HG03378 (cell line): ENCODE measurements around the gene RSPH9.

ENCODE experiments used
- ATAC-seq: cut with Tn5 transposase; IDR thresholded peaks from one replicate; pipeline ENCODE4 v1.9.1; 2021; ENCODE audit warnings: mild to moderate bottlenecking, moderate library complexity; ENCODE audit not compliant: unreplicated experiment

RSPH9 gene, protein sequence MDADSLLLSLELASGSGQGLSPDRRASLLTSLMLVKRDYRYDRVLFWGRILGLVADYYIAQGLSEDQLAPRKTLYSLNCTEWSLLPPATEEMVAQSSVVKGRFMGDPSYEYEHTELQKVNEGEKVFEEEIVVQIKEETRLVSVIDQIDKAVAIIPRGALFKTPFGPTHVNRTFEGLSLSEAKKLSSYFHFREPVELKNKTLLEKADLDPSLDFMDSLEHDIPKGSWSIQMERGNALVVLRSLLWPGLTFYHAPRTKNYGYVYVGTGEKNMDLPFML

GRCh38 chr6:43644940-43645612 is at the start of gene RSPH9:
Gene RSPH9, plus strand, starts transcription at chr6:43645036. Its CDS starts 63 bp downstream, at chr6:43645099.
- no peak for ATAC-seq

GRCh38 chr6:43600595-43600994 is 44.2 kb upstream of the RSPH9 start:
- no peak for ATAC-seq

DNA sequence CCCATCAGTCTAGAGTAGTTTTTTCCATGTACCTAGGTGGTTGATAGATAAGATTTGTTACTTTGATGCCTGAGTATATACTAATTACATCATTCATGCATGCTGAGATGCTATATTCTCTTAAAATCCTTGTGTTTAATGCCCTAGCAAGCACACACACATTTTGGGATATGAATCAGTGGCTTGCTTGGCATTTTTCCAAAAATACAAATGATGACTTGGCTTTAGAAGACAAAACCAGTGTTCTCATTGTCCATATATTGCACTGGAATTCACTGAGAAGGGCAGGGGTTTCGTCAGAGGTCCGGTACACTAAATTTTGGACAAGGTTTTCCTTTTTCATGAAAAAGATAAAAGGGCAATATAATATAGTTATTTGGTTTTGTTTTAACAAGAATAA is 40.7 kb upstream of the RSPH9 start:
- no peak for ATAC-seq

- ATAC-seq, result no peak
These were observed 38.8 kb upstream of the RSPH9 start for GRCh38 chr6:43606019-43606418.

DNA sequence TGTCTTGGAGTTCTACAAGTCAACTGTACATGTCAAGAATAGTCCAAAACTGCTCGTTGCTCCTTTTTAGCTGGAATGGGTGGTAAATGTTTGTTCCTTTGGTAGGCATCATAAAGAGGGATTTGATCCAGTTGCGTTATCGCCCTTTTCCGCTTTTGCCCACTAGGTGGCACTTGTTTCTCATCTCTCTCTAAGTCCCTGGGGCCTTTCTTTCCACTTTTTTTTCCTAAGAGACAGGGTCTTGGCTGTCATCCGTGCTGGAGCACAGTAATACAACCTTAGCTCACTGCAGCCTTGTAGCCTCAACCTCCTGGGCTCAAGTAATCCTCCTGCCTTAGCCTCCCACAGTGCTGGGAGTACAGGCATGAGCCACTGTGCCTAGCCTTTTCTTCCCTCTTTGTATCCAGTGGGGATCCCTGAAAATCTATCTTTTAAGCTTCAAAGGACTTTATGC is 36.5 kb upstream of the RSPH9 start:
- ATAC-seq, result no peak

DNA sequence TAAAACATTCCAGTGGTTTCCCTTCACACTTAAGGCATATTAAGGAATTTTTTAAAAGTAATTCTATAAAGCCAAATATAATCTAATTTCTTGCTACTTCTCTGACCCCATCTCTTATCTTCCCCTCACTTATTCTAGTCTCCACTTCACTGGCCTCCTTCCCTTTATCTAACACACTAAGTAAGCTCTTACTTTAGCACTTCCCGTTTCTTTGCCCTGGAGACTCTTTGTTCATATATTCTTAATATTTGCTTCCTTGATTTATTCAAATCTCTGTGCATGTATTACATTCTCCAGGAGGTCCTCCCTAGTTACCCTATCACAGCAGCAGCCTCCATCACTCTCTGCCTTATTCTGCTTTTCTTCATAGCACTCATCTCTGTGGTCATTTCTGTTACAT is 36.0 kb upstream of the RSPH9 start:
- ATAC-seq, result no peak

- no peak for ATAC-seq
These were observed 35.4 kb upstream of the RSPH9 start for GRCh38 chr6:43609402-43609801.

- ATAC-seq, result no peak
These were observed 34.4 kb upstream of the RSPH9 start for GRCh38 chr6:43610431-43610830.

DNA sequence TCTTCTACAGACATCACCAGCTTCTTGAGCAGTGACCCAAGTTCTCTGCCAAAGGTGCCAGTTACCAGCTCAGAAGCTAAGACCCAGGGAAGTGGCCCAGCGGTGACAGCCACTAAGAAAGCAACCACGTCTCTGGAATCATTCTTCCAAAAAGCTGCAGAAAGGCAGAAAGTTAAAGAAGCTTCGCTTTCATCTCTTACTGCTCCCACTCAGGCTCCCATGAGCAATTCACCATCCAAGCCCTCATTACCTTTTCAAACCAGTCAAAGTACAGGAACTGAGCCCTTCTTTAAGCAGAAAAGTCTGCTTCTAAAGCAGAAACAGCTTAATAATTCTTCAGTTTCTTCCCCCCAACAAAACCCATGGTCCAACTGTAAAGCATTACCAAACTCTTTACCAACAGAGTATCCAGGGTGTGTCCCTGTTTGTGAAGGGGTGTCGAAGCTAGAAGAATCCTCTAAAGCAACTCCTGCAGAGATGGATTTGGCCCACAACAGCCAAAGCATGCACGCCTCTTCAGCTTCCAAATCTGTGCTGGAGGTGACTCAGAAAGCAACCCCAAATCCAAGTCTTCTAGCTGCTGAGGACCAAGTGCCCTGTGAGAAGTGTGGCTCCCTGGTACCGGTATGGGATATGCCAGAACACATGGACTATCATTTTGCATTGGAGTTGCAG is 31.0 kb upstream of the RSPH9 start:
- no peak for ATAC-seq

GRCh38 chr6:43614396-43614730 is 30.5 kb upstream of the RSPH9 start:
- no peak for ATAC-seq

- ATAC-seq, result no peak
These were observed 27.9 kb upstream of the RSPH9 start for GRCh38 chr6:43616725-43617472.

GRCh38 chr6:43621078-43621835 is 23.6 kb upstream of the RSPH9 start:
- ATAC-seq, result no peak

DNA sequence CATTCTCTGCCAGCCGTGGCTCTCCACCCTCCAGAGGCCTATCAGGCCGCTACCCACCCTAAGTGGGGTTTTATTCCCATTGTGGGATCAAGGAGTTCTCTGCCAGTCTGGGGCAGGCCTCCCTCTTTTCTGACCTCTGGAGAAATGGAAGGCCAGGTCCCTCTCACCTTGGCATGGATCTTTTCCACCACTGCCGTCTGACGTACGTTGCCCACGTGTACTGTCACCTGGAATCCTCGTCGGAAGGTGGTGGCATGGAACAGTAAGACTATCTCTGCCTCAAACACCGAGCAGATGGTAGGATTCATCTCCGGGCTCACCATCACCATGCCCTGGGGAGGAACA is 23.0 kb upstream of the RSPH9 start:
- no peak for ATAC-seq

DNA sequence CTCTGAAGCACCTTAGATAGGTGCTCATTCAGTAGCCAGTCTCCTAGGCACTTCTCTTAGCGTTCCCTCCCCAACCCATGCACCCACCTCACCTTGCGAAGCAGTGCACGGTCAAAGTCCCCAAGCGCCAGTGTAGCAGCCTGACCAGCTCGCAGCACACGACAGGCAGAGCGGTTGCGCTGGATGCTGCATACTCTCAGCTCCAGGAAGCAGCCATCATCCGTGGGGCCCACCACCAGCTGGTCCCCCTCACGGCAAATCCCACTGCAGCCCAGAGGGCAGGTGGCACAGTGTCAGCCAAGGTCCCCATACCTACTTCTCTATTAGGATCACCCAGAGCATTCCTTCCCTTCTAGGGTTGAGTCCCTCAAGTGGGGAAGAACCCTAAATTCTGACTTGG is 22.3 kb upstream of the RSPH9 start:
- ATAC-seq, result no peak

GRCh38 chr6:43623880-43624785 is 20.7 kb upstream of the RSPH9 start:
- no peak for ATAC-seq

GRCh38 chr6:43624786-43625288 is 20.0 kb upstream of the RSPH9 start:
- ATAC-seq, result no peak

- no peak for ATAC-seq
These were observed 19.3 kb upstream of the RSPH9 start for GRCh38 chr6:43625393-43625992.

- ATAC-seq, result no peak
These were observed 17.6 kb upstream of the RSPH9 start for GRCh38 chr6:43627008-43627825.
